ENCODE data around the gene FAM184B. TPM values are rescaled to one million over a fixed set of nuclear protein-coding genes. Genes with fewer than 3 reads are reported as not detected.
"Not testable (repeated sequence)": the region's sequence is repeated elsewhere in the genome, so short reads cannot be mapped to it uniquely, and the experiment has no call there.

FAM184B gene
- total and polyA plus RNA-seq, 10 donors, result 0.03 to 0.04 (median 0.03) TPM; not detected in 7

GRCh38 chr4:17665852-17666251, 115.6 kb downstream of the FAM184B start:
- intact Hi-C loops (cut with DNase I; ENCODE audit: low total_unique reads), result no loop called here
- 71 to 85% (median 81%) methylated on average over 3 of the region's 3 CpGs for WGBS, 5 donors
- TF ChIP-seq POLR2A (IDR thresholded peaks at IDR 0.05) (no peak), POLR2AphosphoS5 (IDR thresholded peaks at IDR 0.05) (no peak)
- TF ChIP-seq, protein P1, sequence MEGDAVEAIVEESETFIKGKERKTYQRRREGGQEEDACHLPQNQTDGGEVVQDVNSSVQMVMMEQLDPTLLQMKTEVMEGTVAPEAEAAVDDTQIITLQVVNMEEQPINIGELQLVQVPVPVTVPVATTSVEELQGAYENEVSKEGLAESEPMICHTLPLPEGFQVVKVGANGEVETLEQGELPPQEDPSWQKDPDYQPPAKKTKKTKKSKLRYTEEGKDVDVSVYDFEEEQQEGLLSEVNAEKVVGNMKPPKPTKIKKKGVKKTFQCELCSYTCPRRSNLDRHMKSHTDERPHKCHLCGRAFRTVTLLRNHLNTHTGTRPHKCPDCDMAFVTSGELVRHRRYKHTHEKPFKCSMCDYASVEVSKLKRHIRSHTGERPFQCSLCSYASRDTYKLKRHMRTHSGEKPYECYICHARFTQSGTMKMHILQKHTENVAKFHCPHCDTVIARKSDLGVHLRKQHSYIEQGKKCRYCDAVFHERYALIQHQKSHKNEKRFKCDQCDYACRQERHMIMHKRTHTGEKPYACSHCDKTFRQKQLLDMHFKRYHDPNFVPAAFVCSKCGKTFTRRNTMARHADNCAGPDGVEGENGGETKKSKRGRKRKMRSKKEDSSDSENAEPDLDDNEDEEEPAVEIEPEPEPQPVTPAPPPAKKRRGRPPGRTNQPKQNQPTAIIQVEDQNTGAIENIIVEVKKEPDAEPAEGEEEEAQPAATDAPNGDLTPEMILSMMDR (IDR thresholded peaks at IDR 0.05 in 8 of 11, conservative IDR thresholded peaks at IDR 0.05 in 3 of 11), result no peak

DNA sequence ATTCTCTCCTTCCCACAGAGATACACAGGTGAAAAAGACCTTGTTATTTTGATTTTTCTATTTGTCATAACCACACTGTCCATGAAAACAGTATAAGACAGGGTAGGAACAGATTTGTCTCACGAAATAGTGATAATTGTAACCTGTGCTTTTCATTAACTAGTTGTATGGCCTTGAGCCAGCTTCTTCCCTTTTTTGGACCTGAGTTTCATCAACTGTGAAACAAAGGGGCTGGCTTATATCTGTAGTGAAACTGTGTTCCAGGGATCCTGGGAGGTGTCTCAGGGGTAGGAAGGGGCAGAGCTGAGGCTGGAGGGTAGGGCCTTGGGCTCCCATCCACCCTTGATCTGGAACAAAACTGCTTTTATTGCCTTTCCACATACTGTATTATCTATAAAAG, 116.1 kb downstream of the FAM184B start:
- intact Hi-C loops (cut with DNase I; ENCODE audit: low total_unique reads), result no loop called here
- Histone ChIP-seq H3K36me3 (no peaks in the 10 kb centered on the region), H3K9me3 (no peaks in the 10 kb centered on the region), H3K27ac (no peak overlapping the region), H3K4me3 (no peak overlapping the region), H3K27me3 (replicated peaks in 1 of 7) (no peaks in the 10 kb centered on the region), H3K4me1 (peaks cover 0 to 24% (median 11%) of the 10 kb centered on the region in 6 donors)
- TF ChIP-seq POLR2AphosphoS5 (IDR thresholded peaks at IDR 0.05), result no peak
- WGBS, 5 donors, result 38 to 57% (median 47%) methylated on average over 1 of the region's 1 CpG
- no peak for DNase-seq

More at GRCh38 chr4:17665852-17666251, 115.6 kb downstream of the FAM184B start:
- Histone ChIP-seq H3K9me3 (peaks cover 0 to under 1% (median 0%) of the 10 kb centered on the region in 8 donors), H3K27me3 (replicated peaks in 1 of 7) (no peaks in the 10 kb centered on the region), H3K36me3 (no peaks in the 10 kb centered on the region), H3K27ac (no peak overlapping the region), H3K4me3 (no peak overlapping the region), H3K4me1 (peaks cover 0 to 24% (median 11%) of the 10 kb centered on the region in 6 donors)
- no peak for DNase-seq

GRCh38 chr4:17664755-17665154, 116.7 kb downstream of the FAM184B start:
- TF ChIP-seq POLR2A (IDR thresholded peaks at IDR 0.05), result no peak
- TF ChIP-seq, protein P1 (IDR thresholded peaks at IDR 0.05 in 8 of 11, conservative IDR thresholded peaks at IDR 0.05 in 3 of 11), result no peak
- TF ChIP-seq POLR2AphosphoS5 (IDR thresholded peaks at IDR 0.05), result no peak
- Histone ChIP-seq H3K9me3 (no peaks in the 10 kb centered on the region), H3K4me3 (no peak overlapping the region), H3K27me3 (replicated peaks in 1 of 7) (no peaks in the 10 kb centered on the region), H3K27ac (no peak overlapping the region), H3K36me3 (no peaks in the 10 kb centered on the region), H3K4me1 (peaks cover 0 to 24% (median 11%) of the 10 kb centered on the region in 6 donors)
- 16 to 20% (median 18%) methylated on average over 4 of the region's 4 CpGs for WGBS, 5 donors
- intact Hi-C loops (cut with DNase I; ENCODE audit: low total_unique reads), result no loop called here
- DNase-seq, result no peak

DNA sequence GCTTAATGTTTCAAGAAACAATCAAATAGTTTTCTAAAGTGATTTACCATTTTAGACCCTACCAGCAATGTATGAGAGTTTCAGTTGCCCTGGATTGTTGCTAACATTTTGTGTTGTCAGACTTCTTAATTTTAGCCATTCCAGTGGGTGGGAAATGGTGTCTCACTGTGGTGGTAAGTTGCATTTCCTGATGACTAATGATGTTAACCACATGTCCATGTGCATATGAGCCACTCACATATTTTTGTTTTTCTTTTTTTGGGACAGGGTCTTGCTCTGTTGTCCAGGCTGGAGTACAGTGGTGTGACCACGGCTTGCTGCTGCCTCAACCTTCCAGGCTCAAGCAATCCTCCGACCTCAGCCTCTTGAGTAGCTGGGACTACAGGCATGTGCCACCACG, 118.7 kb downstream of the FAM184B start:
- TF ChIP-seq POLR2AphosphoS5 (IDR thresholded peaks at IDR 0.05), result no peak
- TF ChIP-seq, protein P1 (IDR thresholded peaks at IDR 0.05 in 8 of 11, conservative IDR thresholded peaks at IDR 0.05 in 3 of 11), result no peak
- no peak for TF ChIP-seq POLR2A (IDR thresholded peaks at IDR 0.05)
- Histone ChIP-seq H3K9me3 (no peaks in the 10 kb centered on the region), H3K36me3 (no peaks in the 10 kb centered on the region), H3K4me1 (peaks cover 0 to 20% (median 11%) of the 10 kb centered on the region in 6 donors), H3K4me3 (no peak overlapping the region), H3K27ac (no peak overlapping the region), H3K27me3 (replicated peaks in 1 of 7) (peaks cover 0 to 13% (median 0%) of the 10 kb centered on the region in 7 donors)
- no peak for DNase-seq
- 87 to 98% (median 94%) methylated on average over 3 of the region's 3 CpGs for WGBS, 5 donors
- intact Hi-C loops (cut with DNase I; ENCODE audit: low total_unique reads), result no loop called here

- 93 to 96% (median 95%) methylated on average over 8 of the region's 8 CpGs for WGBS, 5 donors
- H3K36me3 ChIP-seq; intact Hi-C loops (cut with DNase I; ENCODE audit: low total_unique reads); H3K27ac ChIP-seq; H3K4me1 ChIP-seq; H3K9me3 ChIP-seq; H3K4me3 ChIP-seq; DNase-seq: not testable (repeated sequence)
- peaks cover 0 to 13% (median 0%) of the 10 kb centered on the region in 7 donors for H3K27me3 ChIP-seq (replicated peaks in 1 of 7)
Measured at GRCh38 chr4:17659196-17659595, 122.2 kb downstream of the FAM184B start.

Data from spleen (tissue), 11 donors.